Glomerular endothelial cell (primary cell): ENCODE results near the gene ERH. TPM values are rescaled to one million over a fixed set of nuclear protein-coding genes. Genes with fewer than 3 reads are reported as not detected.

Experiments
- DNase-seq: peaks from one replicate; pipeline ENCODE4 v3.0.0-alpha.2; 2011; ENCODE audit warnings: low read depth, low spot score; ENCODE audit errors: extremely low read depth
- total RNA-seq: library from RNA; depleted of rRNA; stranded (reverse); fragments of >200 nt; gene quantifications from 2 replicates; pipeline ENCODE4 v1.2.3, GENCODE V29; 2015

The ERH gene
- total RNA-seq, 1 donor from 2014 or later, result 128 TPM

- no peak for DNase-seq
Observed at GRCh38 chr14:69331206-69331605, 66.9 kb downstream of the ERH start.

Other genes with a start within 250 kb of the ERH start
- 20.3 and 37.4 TPM in 2 replicates for gene DCAF5, start 245.2 kb downstream of the ERH start, total RNA-seq
- 28.0 and 30.5 TPM in 2 replicates for gene EXD2, start 206.8 kb downstream of the ERH start, total RNA-seq
- gene GALNT16, start 138.1 kb downstream of the ERH start, total RNA-seq, result 0.70 and 1.3 TPM in 2 replicates
- gene SLC39A9, start 393 bp upstream of the ERH start, total RNA-seq, result 57.2 and 66.7 TPM in 2 replicates
- gene PLEKHD1, start 86.4 kb upstream of the ERH start, total RNA-seq, result 0.18 TPM in 1 of 2 replicates, not detected in the other
- gene CCDC177, start 176.6 kb upstream of the ERH start, total RNA-seq, result not detected in 2 replicates
- 27.3 and 54.1 TPM in 2 replicates for gene SUSD6, start 213.3 kb upstream of the ERH start, total RNA-seq